ENCODE measurements around the gene MSANTD4. TPM values are rescaled to one million over a fixed set of nuclear protein-coding genes. Genes with fewer than 3 reads are reported as not detected.

Gene MSANTD4
- total and polyA plus RNA-seq, 2 donors (not counting 1 experiment from before 2014, with no cell fraction given), result 2.4 to 20.0 TPM

GRCh38 chr11:106063009-106063408 lies 41.0 kb upstream of the MSANTD4 start:
- Histone ChIP-seq H3K9ac (ENCODE audit: low read length) (no peak overlapping the region), H2AFZ (ENCODE audit: insufficient read depth, low read depth, low read length, poor library complexity, severe bottlenecking) (no peak overlapping the region), H3K27me3 (replicated peaks in 1 of 4; ENCODE audit: control extremely low read depth in 1 of 4, control insufficient read depth in 3 of 4, insufficient read depth in 4 of 4, low read length in 3 of 4) (no peaks in the 10 kb centered on the region), H3K4me1 (ENCODE audit: control insufficient read depth in 2 of 2, insufficient read depth in 2 of 2, low read length in 2 of 2) (peaks cover 4% of the 10 kb centered on the region in 2 donors), H4K20me1 (ENCODE audit: control insufficient read depth, insufficient read depth, low read length, poor library complexity, severe bottlenecking) (peaks cover 9% of the 10 kb centered on the region), H3K79me2 (ENCODE audit: control insufficient read depth, insufficient read depth, low read length) (peaks cover 23% of the 10 kb centered on the region), H3K4me3 (ENCODE audit: control extremely low read depth in 1 of 5, extremely low read depth in 1 of 5, insufficient read depth in 1 of 5, low read depth in 2 of 5, low read length in 4 of 5) (no peak overlapping the region), H3K9me3 (ENCODE audit: control extremely low read depth in 1 of 3, control insufficient read depth in 2 of 3, insufficient read depth in 1 of 3, low read length in 2 of 3) (no peaks in the 10 kb centered on the region), H3K36me3 (replicated peaks in 1 of 2; ENCODE audit: control extremely low read depth in 1 of 2, control insufficient read depth in 1 of 2, extremely low read depth in 1 of 2, insufficient read depth in 2 of 2, low read length in 1 of 2) (peaks cover 0 to 3% of the 10 kb centered on the region in 2 experiments), H3K4me2 (replicated peaks; ENCODE audit: low read depth, low read length, poor library complexity, severe bottlenecking) (no peak overlapping the region), H3K27ac (ENCODE audit: low read length in 2 of 2) (no peak overlapping the region)
- peak; percentile 47 for ATAC-seq (ENCODE audit: low read depth)
- peak; percentile 30 for DNase-seq
- no peaks in the 10 kb centered on the region for H3K27me3 Mint-ChIP-seq
- intact Hi-C loops (cut with micrococcal nuclease), result no loop called here
- no peaks in the 10 kb centered on the region for H3K9me3 Mint-ChIP-seq (ENCODE audit: insufficient read depth)
- H3K27ac Mint-ChIP-seq, result no peak overlapping the region
- H3K4me3 Mint-ChIP-seq, result no peak overlapping the region
- TF ChIP-seq EZH2 (IDR thresholded peaks at IDR 0.05; ENCODE audit: borderline replicate concordance, insufficient read depth, low read depth, low read length, poor library complexity, severe bottlenecking) (no peak), CTCF (IDR thresholded peaks at IDR 0.05) (no peak)
- ChIA-PET POLR2A (no interaction called here), CTCF (interaction anchor here (1.6 kb wide), 1 partner anchor 14 kb away, joined by 5 read pairs; the partner anchor contains the start of genes AASDHPPT and KBTBD3)
- H3K4me1 Mint-ChIP-seq, result peaks cover 11% of the 10 kb centered on the region

- H3K27ac ChIP-seq (ENCODE audit: low read length in 2 of 2), result no peak overlapping the region
- peaks cover 4% of the 10 kb centered on the region in 2 donors for H3K4me1 ChIP-seq (ENCODE audit: control insufficient read depth in 2 of 2, insufficient read depth in 2 of 2, low read length in 2 of 2)
- peaks cover 17% of the 10 kb centered on the region for H3K79me2 ChIP-seq (ENCODE audit: control insufficient read depth, insufficient read depth, low read length)
- intact Hi-C loops (cut with micrococcal nuclease), result no loop called here
- H3K9ac ChIP-seq (ENCODE audit: low read length), result no peak overlapping the region
- ATAC-seq (ENCODE audit: low read depth), result no peak
- H3K27me3 Mint-ChIP-seq, result no peaks in the 10 kb centered on the region
- CTCF ChIA-PET, result no interaction called here
- H4K20me1 ChIP-seq (ENCODE audit: control insufficient read depth, insufficient read depth, low read length, poor library complexity, severe bottlenecking), result peaks cover 9% of the 10 kb centered on the region
- peaks cover 11% of the 10 kb centered on the region for H3K4me1 Mint-ChIP-seq
- POLR2A ChIA-PET, result no interaction called here
- H3K9me3 ChIP-seq (ENCODE audit: control extremely low read depth in 1 of 3, control insufficient read depth in 2 of 3, insufficient read depth in 1 of 3, low read length in 2 of 3), result no peaks in the 10 kb centered on the region
- no peak overlapping the region for H3K4me3 Mint-ChIP-seq
- H2AFZ ChIP-seq (ENCODE audit: insufficient read depth, low read depth, low read length, poor library complexity, severe bottlenecking), result no peak overlapping the region
- no peak overlapping the region for H3K27ac Mint-ChIP-seq
- 100% methylated on average over 1 of the region's 1 CpG for WGBS (ENCODE audit: insufficient coverage)
- H3K4me3 ChIP-seq (ENCODE audit: control extremely low read depth in 1 of 5, extremely low read depth in 1 of 5, insufficient read depth in 1 of 5, low read depth in 2 of 5, low read length in 4 of 5), result no peak overlapping the region
- H3K9me3 Mint-ChIP-seq (ENCODE audit: insufficient read depth), result no peaks in the 10 kb centered on the region
- H3K36me3 ChIP-seq (replicated peaks in 1 of 2; ENCODE audit: control extremely low read depth in 1 of 2, control insufficient read depth in 1 of 2, extremely low read depth in 1 of 2, insufficient read depth in 2 of 2, low read length in 1 of 2), result peaks cover 0 to 3% of the 10 kb centered on the region in 2 experiments
- no peak for TF ChIP-seq EZH2 (IDR thresholded peaks at IDR 0.05; ENCODE audit: borderline replicate concordance, insufficient read depth, low read depth, low read length, poor library complexity, severe bottlenecking)
- TF ChIP-seq CTCF (IDR thresholded peaks at IDR 0.05), result no peak
- no peak overlapping the region for H3K4me2 ChIP-seq (replicated peaks; ENCODE audit: low read depth, low read length, poor library complexity, severe bottlenecking)
- no peaks in the 10 kb centered on the region for H3K27me3 ChIP-seq (replicated peaks in 1 of 4; ENCODE audit: control extremely low read depth in 1 of 4, control insufficient read depth in 3 of 4, insufficient read depth in 4 of 4, low read length in 3 of 4)
- DNase-seq, result no peak
Observed at GRCh38 chr11:106061954-106062949, 40.2 kb upstream of the MSANTD4 start.

Measured in B cell (primary cell).